ENCODE measurements around the gene GPATCH2.

The GPATCH2 gene

GRCh38 chr1:217574265-217574949 is 56.5 kb downstream of the GPATCH2 start:
- TF ChIP-seq TEAD4 (IDR thresholded peaks at IDR 0.05) (no peak), REST (IDR thresholded peaks at IDR 0.05; ENCODE audit: low read depth) (no peak), NFIC (IDR thresholded peaks at IDR 0.05) (no peak), EGR1 (IDR thresholded peaks at IDR 0.05) (no peak), TAF1 (IDR thresholded peaks at IDR 0.05; ENCODE audit: low read depth) (no peak), ZBTB7A (IDR thresholded peaks at IDR 0.05; ENCODE audit: low read depth) (no peak), CEBPB (IDR thresholded peaks at IDR 0.05) (no peak), MAX (IDR thresholded peaks at IDR 0.05) (no peak)

GRCh38 chr1:217569021-217569420 is 61.9 kb downstream of the GPATCH2 start:
- TF ChIP-seq TEAD4 (IDR thresholded peaks at IDR 0.05), result no peak
- TF ChIP-seq REST (IDR thresholded peaks at IDR 0.05; ENCODE audit: low read depth), result no peak
- TF ChIP-seq NFIC (IDR thresholded peaks at IDR 0.05), result no peak
- TF ChIP-seq TCF12 (IDR thresholded peaks at IDR 0.05; ENCODE audit: low read depth), result no peak
- TF ChIP-seq TAF1 (IDR thresholded peaks at IDR 0.05; ENCODE audit: low read depth), result no peak
- no peak for TF ChIP-seq ZBTB7A (IDR thresholded peaks at IDR 0.05; ENCODE audit: low read depth)
- no peak for TF ChIP-seq USF1 (IDR thresholded peaks at IDR 0.05)
- TF ChIP-seq FOXM1 (IDR thresholded peaks at IDR 0.05; ENCODE audit: borderline replicate concordance, low read depth), result no peak
- no peak for TF ChIP-seq RAD21 (IDR thresholded peaks at IDR 0.05; ENCODE audit: low read depth)
- TF ChIP-seq CEBPB (IDR thresholded peaks at IDR 0.05), result no peak
- no peak for TF ChIP-seq EGR1 (IDR thresholded peaks at IDR 0.05)
- no peak for TF ChIP-seq EP300 (IDR thresholded peaks at IDR 0.05; ENCODE audit: borderline replicate concordance)
- no peak for TF ChIP-seq YY1 (IDR thresholded peaks at IDR 0.05; ENCODE audit: low read depth)

GRCh38 chr1:217568200-217568599 is 62.7 kb downstream of the GPATCH2 start:
- TF ChIP-seq YY1 (IDR thresholded peaks at IDR 0.05; ENCODE audit: low read depth) (no peak), TCF12 (IDR thresholded peaks at IDR 0.05; ENCODE audit: low read depth) (no peak), CEBPB (IDR thresholded peaks at IDR 0.05) (no peak), EGR1 (IDR thresholded peaks at IDR 0.05) (no peak), ZBTB7A (IDR thresholded peaks at IDR 0.05; ENCODE audit: low read depth) (no peak), USF1 (IDR thresholded peaks at IDR 0.05) (no peak), CREB1 (IDR thresholded peaks at IDR 0.05; ENCODE audit: low read depth) (no peak), REST (IDR thresholded peaks at IDR 0.05; ENCODE audit: low read depth) (no peak), FOXM1 (IDR thresholded peaks at IDR 0.05; ENCODE audit: borderline replicate concordance, low read depth) (no peak), NFIC (IDR thresholded peaks at IDR 0.05) (no peak), TAF1 (IDR thresholded peaks at IDR 0.05; ENCODE audit: low read depth) (no peak), RAD21 (IDR thresholded peaks at IDR 0.05; ENCODE audit: low read depth) (no peak), MAX (IDR thresholded peaks at IDR 0.05) (no peak), TEAD4 (IDR thresholded peaks at IDR 0.05) (no peak), EP300 (IDR thresholded peaks at IDR 0.05; ENCODE audit: borderline replicate concordance) (no peak)

- TF ChIP-seq TCF12 (IDR thresholded peaks at IDR 0.05; ENCODE audit: low read depth) (no peak), ZBTB7A (IDR thresholded peaks at IDR 0.05; ENCODE audit: low read depth) (no peak), EP300 (IDR thresholded peaks at IDR 0.05; ENCODE audit: borderline replicate concordance) (no peak), CEBPB (IDR thresholded peaks at IDR 0.05) (no peak), REST (IDR thresholded peaks at IDR 0.05; ENCODE audit: low read depth) (no peak), RAD21 (IDR thresholded peaks at IDR 0.05; ENCODE audit: low read depth) (no peak), EGR1 (IDR thresholded peaks at IDR 0.05) (no peak), TAF1 (IDR thresholded peaks at IDR 0.05; ENCODE audit: low read depth) (no peak), FOXM1 (IDR thresholded peaks at IDR 0.05; ENCODE audit: borderline replicate concordance, low read depth) (no peak), MAX (IDR thresholded peaks at IDR 0.05) (no peak), TEAD4 (IDR thresholded peaks at IDR 0.05) (no peak), CREB1 (IDR thresholded peaks at IDR 0.05; ENCODE audit: low read depth) (no peak), USF1 (IDR thresholded peaks at IDR 0.05) (no peak), NFIC (IDR thresholded peaks at IDR 0.05) (no peak), YY1 (IDR thresholded peaks at IDR 0.05; ENCODE audit: low read depth) (no peak)
These were observed 66.1 kb downstream of the GPATCH2 start for GRCh38 chr1:217564833-217565232.

Measured in Ishikawa (cell line).